GM12891 (cell line): ENCODE measurements around the gene SYNGAP1.

Experiments
- PAX5 ChIP-seq: IDR thresholded peaks from 2 replicates; pipeline ENCODE4 v1.6.1; 2011; ENCODE audit warnings: low read length, moderate library complexity, mild to moderate bottlenecking; ENCODE audit not compliant: insufficient read depth, severe bottlenecking
- POLR2A ChIP-seq: IDR thresholded peaks from 2 replicates; pipeline ENCODE4 v1.6.1; 2011; ENCODE audit warnings: low read depth, low read length, control low read depth
- POLR2AphosphoS5 ChIP-seq: IDR thresholded peaks from 2 replicates; pipeline ENCODE4 v1.6.1; 2011; ENCODE audit warnings: low read depth, low read length, control low read depth
- POU2F2 ChIP-seq: IDR thresholded peaks from 2 replicates; pipeline ENCODE4 v1.6.1; 2011; ENCODE audit warnings: low read depth, mild to moderate bottlenecking, control low read depth, low read length, moderate library complexity
- SPI1 ChIP-seq: IDR thresholded peaks from 2 replicates; pipeline ENCODE4 v1.6.1; 2011; ENCODE audit warnings: low read depth, low read length, control low read depth
- TAF1 ChIP-seq: IDR thresholded peaks from 2 replicates; pipeline ENCODE4 v1.6.1; 2011; ENCODE audit warnings: low read depth, low read length, control low read depth

- no peak for TF ChIP-seq POLR2AphosphoS5
- TF ChIP-seq POLR2A, result no peak
- TF ChIP-seq POU2F2, result no peak
- no peak for TF ChIP-seq PAX5
- TF ChIP-seq TAF1, result no peak
- no peak for TF ChIP-seq SPI1
Measured at GRCh38 chr6:33421344-33421643, 1.4 kb downstream of the SYNGAP1 start.
